ENCODE results near the gene TRUB1.

TRUB1 gene

GRCh38 chr10:115022733-115023132 is 84.7 kb downstream of the TRUB1 start:
- Histone ChIP-seq H2AFZ (ENCODE audit: low read depth) (peak overlapping the region; percentile 76), H3K4me3 (IDR thresholded peaks at IDR 0.05; ENCODE audit: insufficient read depth, low read depth, low read length) (no peak overlapping the region), H3K4me2 (peak overlapping the region; percentile 52), H3K79me2 (ENCODE audit: insufficient read depth, low read depth) (no peaks in the 10 kb centered on the region), H4K20me1 (ENCODE audit: insufficient read depth) (no peaks in the 10 kb centered on the region), H3K36me3 (ENCODE audit: insufficient read depth) (no peaks in the 10 kb centered on the region), H3K27ac (peak overlapping the region; percentile 66), H3K9ac (peak overlapping the region; percentile 27; the same call in 1 of the 2 replicates), H3K27me3 (ENCODE audit: insufficient read depth, low read depth) (no peaks in the 10 kb centered on the region), H3K4me1 (ENCODE audit: low read depth, poor library complexity, severe bottlenecking) (peaks cover 13% of the 10 kb centered on the region)
- TF ChIP-seq CTCF (conservative IDR thresholded peaks at IDR 0.05; ENCODE audit: low read depth, low read length): no peak

GRCh38 chr10:115023715-115024114 is 85.7 kb downstream of the TRUB1 start:
- no peak overlapping the region for H3K4me3 ChIP-seq (IDR thresholded peaks at IDR 0.05; ENCODE audit: insufficient read depth, low read depth, low read length)
- H3K27me3 ChIP-seq (ENCODE audit: insufficient read depth, low read depth): no peaks in the 10 kb centered on the region
- no peaks in the 10 kb centered on the region for H3K79me2 ChIP-seq (ENCODE audit: insufficient read depth, low read depth)
- H4K20me1 ChIP-seq (ENCODE audit: insufficient read depth): no peaks in the 10 kb centered on the region
- H2AFZ ChIP-seq (ENCODE audit: low read depth): no peak overlapping the region
- H3K4me2 ChIP-seq: no peak overlapping the region
- peaks cover 13% of the 10 kb centered on the region for H3K4me1 ChIP-seq (ENCODE audit: low read depth, poor library complexity, severe bottlenecking)
- H3K36me3 ChIP-seq (ENCODE audit: insufficient read depth): no peaks in the 10 kb centered on the region
- no peak overlapping the region for H3K27ac ChIP-seq
- H3K9ac ChIP-seq: no peak overlapping the region
- TF ChIP-seq CTCF (conservative IDR thresholded peaks at IDR 0.05; ENCODE audit: low read depth, low read length): no peak

- no peaks in the 10 kb centered on the region for H3K27me3 ChIP-seq (ENCODE audit: insufficient read depth, low read depth)
- no peak overlapping the region for H2AFZ ChIP-seq (ENCODE audit: low read depth)
- H3K27ac ChIP-seq: no peak overlapping the region
- H3K36me3 ChIP-seq (ENCODE audit: insufficient read depth): no peaks in the 10 kb centered on the region
- no peaks in the 10 kb centered on the region for H3K79me2 ChIP-seq (ENCODE audit: insufficient read depth, low read depth)
- H3K4me1 ChIP-seq (ENCODE audit: low read depth, poor library complexity, severe bottlenecking): peaks cover 13% of the 10 kb centered on the region
- H3K4me2 ChIP-seq: no peak overlapping the region
- H4K20me1 ChIP-seq (ENCODE audit: insufficient read depth): no peaks in the 10 kb centered on the region
- H3K9ac ChIP-seq: no peak overlapping the region
- no peak overlapping the region for H3K4me3 ChIP-seq (IDR thresholded peaks at IDR 0.05; ENCODE audit: insufficient read depth, low read depth, low read length)
- TF ChIP-seq CTCF (conservative IDR thresholded peaks at IDR 0.05; ENCODE audit: low read depth, low read length): no peak
These were observed 86.4 kb downstream of the TRUB1 start for GRCh38 chr10:115024371-115024770.

GRCh38 chr10:115026056-115026745 is 88.2 kb downstream of the TRUB1 start:
- Histone ChIP-seq H3K79me2 (ENCODE audit: insufficient read depth, low read depth) (no peaks in the 10 kb centered on the region), H3K4me2 (no peak overlapping the region), H3K27me3 (ENCODE audit: insufficient read depth, low read depth) (no peaks in the 10 kb centered on the region), H2AFZ (ENCODE audit: low read depth) (no peak overlapping the region), H3K4me1 (ENCODE audit: low read depth, poor library complexity, severe bottlenecking) (peaks cover 13% of the 10 kb centered on the region), H3K27ac (no peak overlapping the region), H3K36me3 (ENCODE audit: insufficient read depth) (no peaks in the 10 kb centered on the region), H4K20me1 (ENCODE audit: insufficient read depth) (no peaks in the 10 kb centered on the region), H3K9ac (no peak overlapping the region), H3K4me3 (IDR thresholded peaks at IDR 0.05; ENCODE audit: insufficient read depth, low read depth, low read length) (no peak overlapping the region)
- no peak for TF ChIP-seq CTCF (conservative IDR thresholded peaks at IDR 0.05; ENCODE audit: low read depth, low read length)

All from KMS-11 (cell line).